CD4-positive, alpha-beta memory T cell (primary cell): ENCODE results near the gene NAA20. TPM values are rescaled to one million over a fixed set of nuclear protein-coding genes. Genes with fewer than 3 reads are reported as not detected.

Experiments used
- CTCF ChIA-PET: fragments of 350-600 bp; sonication (Branson Sonifier 250); formaldehyde crosslinking; loops from one replicate; lab custom pipeline; 2021; ENCODE audit warnings: inconsistent platforms; ENCODE audit not compliant: partially characterized antibody; lab: Charles Lee
- POLR2A ChIA-PET: fragments of 350-600 bp; sonication (Branson Sonifier 250); formaldehyde crosslinking; loops from one replicate; lab custom pipeline; 2021; ENCODE audit not compliant: partially characterized antibody; lab: Charles Lee
- DNase-seq, 5 donors: peaks; one replicate each; pipeline versions ENCODE4 v3.0.0 to v3.0.0-alpha.2; 2020 to 2022; ENCODE audit warnings: mixed read lengths in 1 of 5
- H3K27ac ChIP-seq: one replicate; pipeline ENCODE4 v1.7.0; 2013; ENCODE audit warnings: low read depth, low read length
- H3K27me3 ChIP-seq: 2 replicates; pipeline ENCODE4 v1.7.0; 2013; ENCODE audit warnings: mild to moderate bottlenecking, low read length, moderate library complexity; ENCODE audit not compliant: insufficient read depth
- H3K36me3 ChIP-seq: 2 replicates; pipeline ENCODE4 v1.7.0; 2013; ENCODE audit warnings: mild to moderate bottlenecking, low read length, moderate library complexity; ENCODE audit not compliant: insufficient read depth
- H3K4me1 ChIP-seq: 2 replicates; pipeline ENCODE4 v1.7.0; 2013; ENCODE audit warnings: mild to moderate bottlenecking, low read length, moderate library complexity; ENCODE audit not compliant: insufficient read depth
- H3K4me3 ChIP-seq, 2 donors: one replicate each; pipeline ENCODE4 v1.7.0; 2013; ENCODE audit warnings: low read length in 2 of 2, mild to moderate bottlenecking in 1 of 2
- H3K9me3 ChIP-seq, 2 donors: one replicate each; pipeline ENCODE4 v1.7.0; 2013; ENCODE audit warnings: low read length in 2 of 2, control low read depth in 1 of 2; ENCODE audit not compliant: control insufficient read depth in 1 of 2
- H3K27ac Mint-ChIP-seq, 7 donors: one replicate each; pipeline ENCODE4 v1.8.0; 2020 to 2021; ENCODE audit warnings: mixed read lengths in 7 of 7, mild to moderate bottlenecking in 6 of 7, inconsistent platforms in 3 of 7, moderate library complexity in 3 of 7
- H3K27me3 Mint-ChIP-seq, 2 donors: one replicate each; pipeline ENCODE4 v1.8.0; 2020 to 2021; ENCODE audit warnings: mixed read lengths in 2 of 2
- H3K36me3 Mint-ChIP-seq, 2 donors: one replicate each; pipeline ENCODE4 v1.8.0; 2020 to 2021; ENCODE audit warnings: mixed read lengths in 2 of 2, inconsistent platforms in 1 of 2, mild to moderate bottlenecking in 1 of 2
- H3K4me1 Mint-ChIP-seq, 4 donors: one replicate each; pipeline ENCODE4 v1.8.0; 2020 to 2021; ENCODE audit warnings: mixed read lengths in 4 of 4, mild to moderate bottlenecking in 1 of 4
- H3K4me3 Mint-ChIP-seq, 8 donors: one replicate each; pipeline ENCODE4 v1.8.0; 2020 to 2021; ENCODE audit warnings: mixed read lengths in 8 of 8, mild to moderate bottlenecking in 7 of 8, moderate library complexity in 6 of 8, inconsistent platforms in 3 of 8
- H3K9me3 Mint-ChIP-seq, 8 donors: one replicate each; pipeline ENCODE4 v1.8.0; 2020 to 2021; ENCODE audit warnings: mixed read lengths in 8 of 8, mild to moderate bottlenecking in 5 of 8, inconsistent platforms in 3 of 8, moderate library complexity in 1 of 8
- intact Hi-C: fragments of 100-400 bp; cut with micrococcal nuclease; formaldehyde crosslinking; loops from one replicate; pipeline ENCODE4 v1.15.1; 2023
- polyA plus RNA-seq, 2 donors: library from polyadenylated mRNA; unstranded; fragments of 300-500 nt; fragmentation: Illumina TruSeq; gene quantifications; one replicate each; pipeline ENCODE4 v1.2.3, GENCODE V29; 2021
- total RNA-seq, 2 experiments: library from RNA; stranded (reverse); gene quantifications; one replicate each; pipeline ENCODE4 v1.2.3, GENCODE V29; 2021

The NAA20 gene
- total RNA-seq = 10 to 100 TPM; 32.5 to 33.5 TPM
- polyA plus RNA-seq = 100 to 1,000 TPM in 1 of 2 donors, 10 to 100 TPM in 1; 80.0 to 116 TPM

- Mint-ChIP-seq H3K4me3 (peak within 1 kb of the TSS; percentile 86 to 96 (median 94)), H3K9me3 (no peaks in the 10 kb centered on the region), H3K4me1 (peaks cover 35 to 58% (median 47%) of the 10 kb centered on the region in 4 donors), H3K36me3 (peaks cover 7 to 18% of the 10 kb centered on the region in 2 donors), H3K27ac (peak within 1 kb of the TSS; percentile 88 to 98 (median 94)), H3K27me3 (no peaks in the 10 kb centered on the region)
- ChIA-PET CTCF (interaction anchor here (0.9 to 3.1 kb wide), 6 partner anchors 9 to 40 kb away, joined by 3 to 40 read pairs (median 6); partner anchors contain the start of genes CFAP61 and CRNKL1), POLR2A (interaction anchor here (0.7 to 7.4 kb wide), 5 partner anchors 11 to 1085 kb away, joined by 3 to 84 read pairs (median 3); partner anchors contain the start of genes CFAP61 and CRNKL1)
- Histone ChIP-seq H3K27me3 (no peaks in the 10 kb centered on the region), H3K36me3 (no peaks in the 10 kb centered on the region), H3K4me1 (peaks cover 54% of the 10 kb centered on the region), H3K9me3 (no peaks in the 10 kb centered on the region), H3K27ac (peak within 1 kb of the TSS; percentile 85), H3K4me3 (peak within 1 kb of the TSS; percentile 61 to 70)
- peak; percentile 86 to 93 (median 88) for DNase-seq
- intact Hi-C loops = loop anchor here (1.0 to 10.0 kb wide), 3 partner anchors 35 to 1430 kb away; partner anchors contain the start of genes CFAP61, CRNKL1, DTD1 and RALGAPA2
These were observed at the start of gene NAA20 for GRCh38 chr20:20017001-20017843. Gene NAA20 (plus strand): TSS chr20:20017362. CDS start chr20:20017397, 35 bp downstream.

GRCh38 chr20:19967445-19967844 is 49.7 kb upstream of the NAA20 start:
- Histone ChIP-seq H3K36me3 (no peaks in the 10 kb centered on the region), H3K9me3 (no peaks in the 10 kb centered on the region), H3K27ac (no peak overlapping the region), H3K4me3 (no peak overlapping the region), H3K27me3 (no peaks in the 10 kb centered on the region), H3K4me1 (peaks cover 38% of the 10 kb centered on the region)
- Mint-ChIP-seq H3K27me3 (no peaks in the 10 kb centered on the region), H3K36me3 (no peaks in the 10 kb centered on the region), H3K9me3 (no peaks in the 10 kb centered on the region), H3K27ac (peak overlapping the region in 3 of 7 donors; percentile 22 to 58 (median 29)), H3K4me1 (peaks cover 23 to 48% (median 35%) of the 10 kb centered on the region in 4 donors), H3K4me3 (peak overlapping the region in 3 of 8 donors; percentile 1 to 40 (median 10))
- intact Hi-C loops = no loop called here
- ChIA-PET POLR2A (no interaction called here), CTCF (no interaction called here)
- DNase-seq = no peak

GRCh38 chr20:19968028-19968427 is 49.1 kb upstream of the NAA20 start:
- Mint-ChIP-seq H3K4me1 (peaks cover 23 to 48% (median 35%) of the 10 kb centered on the region in 4 donors), H3K27me3 (no peaks in the 10 kb centered on the region), H3K36me3 (no peaks in the 10 kb centered on the region), H3K27ac (peak overlapping the region; percentile 36 to 91 (median 84)), H3K9me3 (no peaks in the 10 kb centered on the region), H3K4me3 (peak overlapping the region in 7 of 8 donors; percentile 23 to 83 (median 57))
- ChIA-PET POLR2A (no interaction called here), CTCF (interaction anchor here (1.2 kb wide), 1 partner anchor 27 kb away, joined by 4 read pairs; no protein-coding TSS in a partner anchor)
- Histone ChIP-seq H3K27ac (no peak overlapping the region), H3K9me3 (no peaks in the 10 kb centered on the region), H3K27me3 (no peaks in the 10 kb centered on the region), H3K4me3 (no peak overlapping the region), H3K36me3 (no peaks in the 10 kb centered on the region), H3K4me1 (peaks cover 38% of the 10 kb centered on the region)
- intact Hi-C loops = no loop called here
- no peak for DNase-seq

- intact Hi-C loops = no loop called here
- Mint-ChIP-seq H3K27me3 (no peaks in the 10 kb centered on the region), H3K27ac (peak overlapping the region; percentile 36 to 91 (median 85)), H3K36me3 (no peaks in the 10 kb centered on the region), H3K4me3 (peak overlapping the region in 7 of 8 donors; percentile 23 to 83 (median 57)), H3K9me3 (no peaks in the 10 kb centered on the region), H3K4me1 (peaks cover 24 to 49% (median 35%) of the 10 kb centered on the region in 4 donors)
- Histone ChIP-seq H3K4me3 (no peak overlapping the region), H3K36me3 (no peaks in the 10 kb centered on the region), H3K27ac (no peak overlapping the region), H3K9me3 (no peaks in the 10 kb centered on the region), H3K27me3 (no peaks in the 10 kb centered on the region), H3K4me1 (peaks cover 38% of the 10 kb centered on the region)
- peak; percentile 31 to 58 (median 44) for DNase-seq
- CTCF ChIA-PET = interaction anchor here (1.2 kb wide), 1 partner anchor 26 kb away, joined by 4 read pairs; no protein-coding TSS in a partner anchor
- POLR2A ChIA-PET = no interaction called here
These were observed 48.6 kb upstream of the NAA20 start for GRCh38 chr20:19968466-19969073.

GRCh38 chr20:19969106-19969505 is 48.1 kb upstream of the NAA20 start:
- no peak overlapping the region for H3K4me3 ChIP-seq
- peaks cover 26 to 54% (median 41%) of the 10 kb centered on the region in 4 donors for H3K4me1 Mint-ChIP-seq
- H3K27me3 ChIP-seq = no peaks in the 10 kb centered on the region
- ChIA-PET CTCF (interaction anchor here (1.2 kb wide), 1 partner anchor 26 kb away, joined by 4 read pairs; no protein-coding TSS in a partner anchor), POLR2A (no interaction called here)
- no peaks in the 10 kb centered on the region for H3K36me3 Mint-ChIP-seq
- no peaks in the 10 kb centered on the region for H3K27me3 Mint-ChIP-seq
- peaks cover 38% of the 10 kb centered on the region for H3K4me1 ChIP-seq
- peak overlapping the region in 7 of 8 donors; percentile 14 to 70 (median 57) for H3K4me3 Mint-ChIP-seq
- intact Hi-C loops = no loop called here
- H3K27ac Mint-ChIP-seq = peak overlapping the region; percentile 65 to 91 (median 85)
- no peaks in the 10 kb centered on the region for H3K9me3 ChIP-seq
- no peaks in the 10 kb centered on the region for H3K9me3 Mint-ChIP-seq
- no peak for DNase-seq
- H3K36me3 ChIP-seq = no peaks in the 10 kb centered on the region
- no peak overlapping the region for H3K27ac ChIP-seq

GRCh38 chr20:19969507-19970255 is 47.5 kb upstream of the NAA20 start:
- H3K4me3 Mint-ChIP-seq = peak overlapping the region in 5 of 8 donors; percentile 14 to 68 (median 57)
- Histone ChIP-seq H3K9me3 (no peaks in the 10 kb centered on the region), H3K4me3 (no peak overlapping the region), H3K27me3 (no peaks in the 10 kb centered on the region), H3K27ac (no peak overlapping the region), H3K4me1 (peaks cover 38% of the 10 kb centered on the region), H3K36me3 (no peaks in the 10 kb centered on the region)
- ChIA-PET POLR2A (no interaction called here), CTCF (no interaction called here)
- no peaks in the 10 kb centered on the region for H3K36me3 Mint-ChIP-seq
- H3K9me3 Mint-ChIP-seq = no peaks in the 10 kb centered on the region
- H3K4me1 Mint-ChIP-seq = peaks cover 28 to 60% (median 41%) of the 10 kb centered on the region in 4 donors
- intact Hi-C loops = no loop called here
- no peaks in the 10 kb centered on the region for H3K27me3 Mint-ChIP-seq
- DNase-seq = no peak
- peak overlapping the region; percentile 65 to 91 (median 85) for H3K27ac Mint-ChIP-seq
